Measurements from ENCODE around the gene NFKB2. TPM values are rescaled to one million over a fixed set of nuclear protein-coding genes. Genes with fewer than 3 reads are reported as not detected.
A peak's percentile ranks its signal among the peaks of the same experiment; 100 is the strongest.

NFKB2 gene
- polyA plus RNA-seq (2013, experiment 1 of 2), result 5.3 TPM
- polyA plus RNA-seq (2013, experiment 2 of 2), result 4.7 TPM

DNA sequence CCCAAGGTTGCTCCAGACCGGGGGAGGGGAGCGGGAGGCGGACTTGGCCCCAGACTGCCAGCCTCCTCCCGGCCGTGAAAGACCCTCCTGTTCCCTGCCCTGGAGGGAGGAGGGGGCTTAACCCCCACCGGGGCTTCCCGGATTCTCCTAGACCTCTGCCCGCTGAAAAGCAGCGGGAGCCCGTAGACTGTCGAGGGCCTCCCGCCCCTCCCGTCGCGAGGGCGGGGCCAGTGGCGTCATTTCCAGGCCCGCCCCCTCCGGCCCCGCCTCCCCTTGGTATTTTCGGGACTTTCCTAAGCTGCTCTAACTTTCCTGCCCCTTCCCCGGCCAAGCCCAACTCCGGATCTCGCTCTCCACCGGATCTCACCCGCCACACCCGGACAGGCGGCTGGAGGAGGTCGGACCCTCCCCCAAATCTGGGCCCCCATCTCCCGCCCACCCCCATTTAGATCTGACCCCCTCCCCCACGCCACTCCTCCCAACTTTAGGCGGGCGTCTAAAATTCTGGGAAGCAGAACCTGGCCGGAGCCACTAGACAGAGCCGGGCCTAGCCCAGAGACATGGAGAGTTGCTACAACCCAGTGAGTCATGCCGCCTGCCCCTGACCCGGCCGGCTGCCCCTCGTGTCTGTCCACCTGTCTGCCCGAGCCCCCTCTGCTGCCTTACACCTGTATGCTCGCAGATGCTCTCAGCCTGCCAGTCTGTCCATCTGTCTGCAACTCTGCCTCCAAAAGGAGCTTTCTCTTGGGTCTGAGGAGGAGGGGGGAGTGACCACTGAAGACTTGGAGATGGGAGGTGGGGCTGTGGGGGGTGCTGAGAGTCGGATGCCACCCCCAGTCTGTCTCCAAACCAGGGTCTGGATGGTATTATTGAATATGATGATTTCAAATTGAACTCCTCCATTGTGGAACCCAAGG lies at the start of gene NFKB2:
Gene NFKB2 (plus strand): TSS at position 306 of the 917 bp plus-strand sequence. CDS start 255 bp downstream, at position 561.
- Histone ChIP-seq H3K79me1 (ENCODE audit: low read length) (no peaks in the 10 kb centered on the region), H2BK15ac (replicated peaks; ENCODE audit: low read depth) (no peak within 1 kb of the TSS), H3K4ac (ENCODE audit: low read depth, low read length) (no peak within 1 kb of the TSS), H3K9ac (ENCODE audit: low read length) (peak within 1 kb of the TSS; percentile 72), H3K4me1 (ENCODE audit: control insufficient read depth, low read depth, low read length) (peaks cover 10% of the 10 kb centered on the region), H2BK120ac (ENCODE audit: low read depth, low read length) (no peak within 1 kb of the TSS), H4K5ac (ENCODE audit: low read length) (no peak within 1 kb of the TSS), H3K4me2 (ENCODE audit: low read length) (peak within 1 kb of the TSS; percentile 94), H3K18ac (ENCODE audit: low read length) (peak within 1 kb of the TSS; percentile 20), H2AK5ac (ENCODE audit: low read length) (no peak within 1 kb of the TSS), H3K27ac (ENCODE audit: low read depth, low read length) (no peak within 1 kb of the TSS), H3K36me3 (ENCODE audit: control insufficient read depth, insufficient read depth, low read length) (no peaks in the 10 kb centered on the region), H4K8ac (ENCODE audit: low read depth, low read length) (no peak within 1 kb of the TSS), H2BK5ac (ENCODE audit: low read length) (no peak within 1 kb of the TSS), H3K27me3 (ENCODE audit: insufficient read depth, low read length, poor library complexity) (no peaks in the 10 kb centered on the region), H3K79me2 (ENCODE audit: control insufficient read depth, insufficient read depth, low read length) (no peaks in the 10 kb centered on the region), H3K23ac (ENCODE audit: low read length) (peak within 1 kb of the TSS; percentile 48), H3K56ac (ENCODE audit: low read length) (peak within 1 kb of the TSS; percentile 79), H3K4me3 (ENCODE audit: low read length) (peak within 1 kb of the TSS; percentile 34)
- peak; percentile 94 for DNase-seq
- no CpG with 5 or more reads among the region's 42 CpGs for WGBS (ENCODE audit: extremely low coverage, insufficient coverage, low lambda C conversion rate)

DNA sequence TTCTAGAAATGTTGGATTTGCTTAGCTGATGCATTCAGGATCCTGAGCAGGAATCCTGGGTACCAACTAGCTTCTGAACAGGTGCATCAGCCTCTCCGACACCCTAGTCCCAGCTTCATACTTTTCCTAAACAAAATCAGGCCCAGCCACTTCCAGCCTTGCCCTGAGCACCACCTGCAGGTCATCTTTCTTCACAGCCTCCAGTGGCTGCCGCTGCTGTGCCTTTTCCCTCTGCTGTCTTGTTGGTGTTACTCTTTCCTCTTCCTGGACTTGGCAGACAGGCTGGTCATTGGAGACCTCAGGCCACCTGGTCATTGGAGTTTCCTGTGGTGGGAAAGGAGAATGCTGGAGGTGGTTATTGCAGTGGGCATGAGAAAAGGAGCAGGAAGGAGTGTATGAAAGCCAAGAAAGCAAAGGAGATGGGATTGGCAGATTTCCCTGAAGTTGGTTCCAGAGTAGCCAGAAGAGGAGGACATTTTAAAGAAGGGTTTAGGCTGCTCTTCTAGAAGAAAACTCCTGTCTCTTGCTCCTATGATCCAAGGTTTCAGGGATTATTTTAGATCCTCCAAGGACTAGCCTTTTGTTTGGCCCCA lies 48.2 kb upstream of the NFKB2 start:
- Histone ChIP-seq H3K23ac (ENCODE audit: low read length) (no peak overlapping the region), H3K27ac (ENCODE audit: low read depth, low read length) (no peak overlapping the region), H2AK5ac (ENCODE audit: low read length) (no peak overlapping the region), H2BK15ac (replicated peaks; ENCODE audit: low read depth) (no peak overlapping the region), H4K5ac (ENCODE audit: low read length) (no peak overlapping the region), H3K9ac (ENCODE audit: low read length) (no peak overlapping the region), H3K27me3 (ENCODE audit: insufficient read depth, low read length, poor library complexity) (no peaks in the 10 kb centered on the region), H3K56ac (ENCODE audit: low read length) (no peak overlapping the region), H3K4me1 (ENCODE audit: control insufficient read depth, low read depth, low read length) (peaks cover 2% of the 10 kb centered on the region), H3K79me2 (ENCODE audit: control insufficient read depth, insufficient read depth, low read length) (no peaks in the 10 kb centered on the region), H3K4me2 (ENCODE audit: low read length) (no peak overlapping the region), H3K4me3 (ENCODE audit: low read length) (no peak overlapping the region), H2BK5ac (ENCODE audit: low read length) (no peak overlapping the region), H3K36me3 (ENCODE audit: control insufficient read depth, insufficient read depth, low read length) (peaks cover 4% of the 10 kb centered on the region), H3K4ac (ENCODE audit: low read depth, low read length) (no peak overlapping the region), H4K8ac (ENCODE audit: low read depth, low read length) (no peak overlapping the region), H3K18ac (ENCODE audit: low read length) (no peak overlapping the region), H3K79me1 (ENCODE audit: low read length) (no peaks in the 10 kb centered on the region), H2BK120ac (ENCODE audit: low read depth, low read length) (no peak overlapping the region)
- WGBS (ENCODE audit: extremely low coverage, insufficient coverage, low lambda C conversion rate), result no CpG with 5 or more reads among the region's 2 CpGs
- DNase-seq, result peak; percentile 81

DNA sequence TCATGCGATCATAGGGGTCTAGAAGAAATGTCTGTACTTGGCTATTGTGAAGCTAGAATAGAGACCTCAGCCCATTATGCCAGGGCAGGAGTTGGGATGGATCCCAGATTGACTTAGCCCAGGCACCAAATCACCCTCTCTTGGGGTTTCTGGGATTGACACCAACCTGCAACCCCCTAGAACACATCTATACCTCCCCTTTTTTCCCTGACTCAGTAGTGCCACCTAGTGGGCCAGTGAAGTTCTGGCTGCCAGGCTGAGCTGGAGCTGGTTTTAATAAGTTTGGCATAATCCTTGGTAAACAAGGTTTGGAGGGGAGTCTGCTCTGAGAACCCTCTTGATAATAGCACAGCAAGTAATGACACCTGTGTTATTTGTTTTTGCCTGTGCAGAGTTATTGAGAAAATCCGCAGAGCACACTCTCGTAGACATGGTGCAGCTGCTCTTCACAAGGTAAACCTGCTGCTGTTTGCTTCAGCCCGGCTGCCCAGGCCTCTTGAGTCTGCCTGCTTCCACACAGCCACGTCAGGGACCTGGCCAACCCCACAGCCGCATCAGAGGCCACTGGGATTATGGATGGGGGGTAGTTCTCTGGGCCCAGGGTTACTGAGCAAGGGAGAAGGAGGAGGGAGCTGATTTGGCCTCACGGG lies 43.3 kb upstream of the NFKB2 start:
- Histone ChIP-seq H3K18ac (ENCODE audit: low read length) (no peak overlapping the region), H4K8ac (ENCODE audit: low read depth, low read length) (no peak overlapping the region)

DNA sequence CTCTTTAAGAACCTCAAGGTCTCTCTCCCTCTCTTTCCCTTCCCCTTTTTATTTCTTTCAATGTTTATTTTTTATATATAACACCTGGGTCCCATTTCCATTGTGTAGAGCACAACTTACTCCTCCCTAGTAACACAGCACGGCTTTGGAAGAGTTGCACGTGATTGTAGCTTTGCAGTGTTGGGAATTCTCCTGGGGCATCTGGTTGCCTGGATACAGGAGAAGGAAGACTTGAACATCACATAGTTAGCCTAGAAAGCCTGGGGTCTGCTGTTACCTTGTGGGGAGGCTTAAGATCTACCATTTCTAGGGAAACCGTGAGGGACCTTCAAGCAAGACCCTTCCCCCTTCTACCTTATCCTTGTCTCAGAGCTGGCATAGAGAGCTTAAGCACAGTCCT lies 41.1 kb upstream of the NFKB2 start:
- WGBS (ENCODE audit: extremely low coverage, insufficient coverage, low lambda C conversion rate), result no CpG with 5 or more reads among the region's 3 CpGs

More for the DNA sequence above, 43.3 kb upstream of the NFKB2 start:
- no peak overlapping the region for H3K4me3 ChIP-seq (ENCODE audit: low read length)
- no peaks in the 10 kb centered on the region for H3K4me1 ChIP-seq (ENCODE audit: control insufficient read depth, low read depth, low read length)
- no peak overlapping the region for H3K4ac ChIP-seq (ENCODE audit: low read depth, low read length)
- peak; percentile 67 for DNase-seq
- H2BK5ac ChIP-seq (ENCODE audit: low read length), result no peak overlapping the region
- H3K36me3 ChIP-seq (ENCODE audit: control insufficient read depth, insufficient read depth, low read length), result peaks cover 2% of the 10 kb centered on the region
- no peak overlapping the region for H3K27ac ChIP-seq (ENCODE audit: low read depth, low read length)
- no peak overlapping the region for H4K5ac ChIP-seq (ENCODE audit: low read length)
- no peak overlapping the region for H3K56ac ChIP-seq (ENCODE audit: low read length)
- H3K9ac ChIP-seq (ENCODE audit: low read length), result no peak overlapping the region
- H3K4me2 ChIP-seq (ENCODE audit: low read length), result no peak overlapping the region
- WGBS (ENCODE audit: extremely low coverage, insufficient coverage, low lambda C conversion rate), result no CpG with 5 or more reads among the region's 7 CpGs
- no peak overlapping the region for H3K23ac ChIP-seq (ENCODE audit: low read length)
- H3K79me1 ChIP-seq (ENCODE audit: low read length), result no peaks in the 10 kb centered on the region
- no peak overlapping the region for H2BK15ac ChIP-seq (replicated peaks; ENCODE audit: low read depth)
- no peaks in the 10 kb centered on the region for H3K79me2 ChIP-seq (ENCODE audit: control insufficient read depth, insufficient read depth, low read length)
- H2AK5ac ChIP-seq (ENCODE audit: low read length), result no peak overlapping the region
- no peaks in the 10 kb centered on the region for H3K27me3 ChIP-seq (ENCODE audit: insufficient read depth, low read length, poor library complexity)
- no peak overlapping the region for H2BK120ac ChIP-seq (ENCODE audit: low read depth, low read length)

DNA sequence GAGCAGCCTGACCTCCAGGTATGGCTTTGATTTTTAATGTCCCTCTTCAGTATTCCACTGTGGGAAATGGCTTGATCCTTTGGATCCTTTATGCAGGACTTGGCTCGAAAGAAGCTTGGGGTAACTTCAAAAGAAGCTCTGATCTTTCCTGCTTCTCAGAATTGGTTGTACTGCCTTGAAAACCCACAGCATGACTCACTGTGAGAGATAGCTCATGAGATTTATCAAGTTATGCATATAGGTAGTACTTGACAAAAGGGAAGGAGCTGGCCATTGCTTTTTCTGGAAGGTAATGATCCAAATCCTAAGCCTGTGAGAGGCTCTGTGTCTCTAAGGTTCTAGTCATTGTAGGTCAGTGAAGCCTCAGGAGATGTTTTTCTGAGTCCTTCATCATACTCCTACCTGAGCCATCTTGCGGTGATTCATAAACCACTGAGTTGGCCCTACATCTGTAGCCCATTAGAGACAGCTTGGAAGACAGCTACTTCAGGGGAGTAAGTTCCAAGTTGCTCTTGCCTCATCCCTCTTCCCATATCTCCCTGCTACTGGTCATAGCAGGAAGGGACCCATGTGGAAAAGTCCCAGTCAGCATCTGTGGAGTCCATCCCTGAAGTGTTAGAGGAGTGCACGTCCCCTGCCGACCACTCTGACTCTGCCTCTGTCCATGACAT lies 36.7 kb upstream of the NFKB2 start:
- H3K23ac ChIP-seq (ENCODE audit: low read length), result no peak overlapping the region
- no peak for DNase-seq
- no peak overlapping the region for H3K56ac ChIP-seq (ENCODE audit: low read length)
- no peak overlapping the region for H3K18ac ChIP-seq (ENCODE audit: low read length)
- no peak overlapping the region for H3K4me2 ChIP-seq (ENCODE audit: low read length)
- H3K4ac ChIP-seq (ENCODE audit: low read depth, low read length), result no peak overlapping the region
- H2BK15ac ChIP-seq (replicated peaks; ENCODE audit: low read depth), result no peak overlapping the region
- H3K27me3 ChIP-seq (ENCODE audit: insufficient read depth, low read length, poor library complexity), result no peaks in the 10 kb centered on the region
- H2BK120ac ChIP-seq (ENCODE audit: low read depth, low read length), result no peak overlapping the region
- no peak overlapping the region for H2AK5ac ChIP-seq (ENCODE audit: low read length)
- H4K5ac ChIP-seq (ENCODE audit: low read length), result no peak overlapping the region
- H3K79me1 ChIP-seq (ENCODE audit: low read length), result no peaks in the 10 kb centered on the region
- H2BK5ac ChIP-seq (ENCODE audit: low read length), result no peak overlapping the region
- H3K9ac ChIP-seq (ENCODE audit: low read length), result no peak overlapping the region
- H3K27ac ChIP-seq (ENCODE audit: low read depth, low read length), result no peak overlapping the region
- WGBS (ENCODE audit: extremely low coverage, insufficient coverage, low lambda C conversion rate), result no CpG with 5 or more reads among the region's 4 CpGs
- no peaks in the 10 kb centered on the region for H3K79me2 ChIP-seq (ENCODE audit: control insufficient read depth, insufficient read depth, low read length)
- no peaks in the 10 kb centered on the region for H3K4me1 ChIP-seq (ENCODE audit: control insufficient read depth, low read depth, low read length)
- peaks cover 12% of the 10 kb centered on the region for H3K36me3 ChIP-seq (ENCODE audit: control insufficient read depth, insufficient read depth, low read length)
- H3K4me3 ChIP-seq (ENCODE audit: low read length), result no peak overlapping the region
- H4K8ac ChIP-seq (ENCODE audit: low read depth, low read length), result no peak overlapping the region

More for the DNA sequence above, 41.1 kb upstream of the NFKB2 start:
- no peaks in the 10 kb centered on the region for H3K79me1 ChIP-seq (ENCODE audit: low read length)
- H2BK5ac ChIP-seq (ENCODE audit: low read length), result no peak overlapping the region
- H3K9ac ChIP-seq (ENCODE audit: low read length), result no peak overlapping the region
- no peak for DNase-seq
- no peak overlapping the region for H2BK15ac ChIP-seq (replicated peaks; ENCODE audit: low read depth)
- no peaks in the 10 kb centered on the region for H3K79me2 ChIP-seq (ENCODE audit: control insufficient read depth, insufficient read depth, low read length)
- H3K23ac ChIP-seq (ENCODE audit: low read length), result no peak overlapping the region
- H3K27ac ChIP-seq (ENCODE audit: low read depth, low read length), result no peak overlapping the region
- no peak overlapping the region for H4K5ac ChIP-seq (ENCODE audit: low read length)
- H3K4ac ChIP-seq (ENCODE audit: low read depth, low read length), result no peak overlapping the region
- no peak overlapping the region for H3K4me2 ChIP-seq (ENCODE audit: low read length)
- H2BK120ac ChIP-seq (ENCODE audit: low read depth, low read length), result no peak overlapping the region
- H3K27me3 ChIP-seq (ENCODE audit: insufficient read depth, low read length, poor library complexity), result no peaks in the 10 kb centered on the region
- peaks cover 8% of the 10 kb centered on the region for H3K36me3 ChIP-seq (ENCODE audit: control insufficient read depth, insufficient read depth, low read length)
- H3K56ac ChIP-seq (ENCODE audit: low read length), result no peak overlapping the region
- H3K18ac ChIP-seq (ENCODE audit: low read length), result no peak overlapping the region
- H4K8ac ChIP-seq (ENCODE audit: low read depth, low read length), result no peak overlapping the region
- no peaks in the 10 kb centered on the region for H3K4me1 ChIP-seq (ENCODE audit: control insufficient read depth, low read depth, low read length)
- H2AK5ac ChIP-seq (ENCODE audit: low read length), result no peak overlapping the region
- no peak overlapping the region for H3K4me3 ChIP-seq (ENCODE audit: low read length)
